T-helper 17 cell (primary cell): ENCODE results near the gene ANXA8. TPM values are rescaled to one million over a fixed set of nuclear protein-coding genes. Genes with fewer than 3 reads are reported as not detected.
"Not testable (repeated sequence)": the region's sequence is repeated elsewhere in the genome, so short reads cannot be mapped to it uniquely, and the experiment has no call there.

ENCODE experiments used
- ATAC-seq: fragments of 150-1000 bp; cut with Tn5 transposase; 2 replicates; pipeline ENCODE4 v1.10.0; 2021; ENCODE audit warnings: mild to moderate bottlenecking, moderate library complexity
- DNase-seq, 3 donors: peaks; one replicate each; pipeline versions ENCODE4 v3.0.0 to v3.0.0-alpha.2; 2020 to 2021
- H3K9me3 ChIP-seq: one replicate; pipeline ENCODE4 v1.7.0; 2013; ENCODE audit warnings: low read length, mild to moderate bottlenecking; ENCODE audit not compliant: control insufficient read depth, poor library complexity, severe bottlenecking
- H3K27ac Mint-ChIP-seq: one replicate; pipeline ENCODE4 v1.8.0; 2022; ENCODE audit warnings: mild to moderate bottlenecking, moderate library complexity, mixed read lengths
- H3K27me3 Mint-ChIP-seq: one replicate; pipeline ENCODE4 v1.8.0; 2022; ENCODE audit warnings: mixed read lengths
- H3K36me3 Mint-ChIP-seq: one replicate; pipeline ENCODE4 v1.8.0; 2022; ENCODE audit warnings: low read depth, mixed read lengths
- H3K4me1 Mint-ChIP-seq: one replicate; pipeline ENCODE4 v1.8.0; 2022; ENCODE audit warnings: mild to moderate bottlenecking, mixed read lengths
- H3K4me3 Mint-ChIP-seq: one replicate; pipeline ENCODE4 v1.8.0; 2022; ENCODE audit warnings: mild to moderate bottlenecking, moderate library complexity, mixed read lengths
- total RNA-seq, 4 donors: library from RNA in 2 of 4; stranded (reverse) in 2 of 4; gene quantifications; one replicate each; pipeline ENCODE4 v1.2.3 and lab custom pipeline; 2022 to 2026

The ANXA8 gene
- total RNA-seq (not detected), total RNA-seq (lab: John Stamatoyannopoulos, UW) (0 reads per million in 2 donors)

DNA sequence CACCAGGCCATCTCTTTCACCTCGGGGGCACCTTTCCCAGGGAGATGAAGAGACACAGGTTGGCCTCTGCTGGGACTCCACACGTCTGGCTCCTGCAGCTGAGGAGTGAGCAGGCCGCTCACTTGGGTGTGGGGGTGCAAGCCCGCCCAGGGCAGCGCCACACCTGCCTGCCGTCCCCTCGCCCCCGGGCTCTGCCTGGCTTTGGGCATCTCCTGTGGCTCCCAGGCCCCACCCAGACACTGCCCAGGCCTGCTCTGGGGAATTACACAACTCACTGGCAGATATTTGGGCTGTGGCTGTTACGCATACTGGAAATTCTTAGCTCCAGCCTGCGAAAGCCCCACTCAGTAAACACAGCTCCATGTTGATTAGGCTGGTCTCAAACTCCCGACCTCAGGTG lies at the start of gene ANXA8:
Gene ANXA8, minus strand, starts transcription at position 193 of the 400 bp plus-strand sequence. Its CDS starts 182 bp downstream, at position 11.
- not testable (repeated sequence) for ATAC-seq, H3K4me3 Mint-ChIP-seq, H3K27ac Mint-ChIP-seq, H3K36me3 Mint-ChIP-seq, DNase-seq, H3K4me1 Mint-ChIP-seq, H3K9me3 ChIP-seq, H3K27me3 Mint-ChIP-seq

DNA sequence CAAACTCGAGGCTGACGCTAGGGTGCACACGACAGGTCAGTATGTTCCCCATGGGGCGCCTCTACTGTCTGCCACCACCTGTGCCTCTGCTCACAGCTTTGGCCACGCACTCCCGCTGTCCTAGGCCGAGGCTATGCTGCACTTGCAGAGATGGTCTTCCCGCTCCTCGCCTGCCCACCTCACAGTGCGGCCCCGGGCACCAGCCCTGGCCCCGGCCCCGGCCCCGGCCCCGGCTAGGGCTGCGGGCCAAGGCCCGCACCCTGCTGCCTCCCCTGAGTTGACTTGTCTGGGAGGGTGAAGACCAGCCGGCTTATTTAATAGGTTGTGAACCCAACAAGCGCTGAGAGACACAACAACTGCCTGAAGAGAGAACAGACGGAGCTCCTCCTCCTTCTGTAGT lies 39.6 kb upstream of the ANXA8 start, which contains the start of gene AGAP9:
Gene AGAP9, minus strand, starts transcription at position 164 of the 400 bp plus-strand sequence. Its CDS starts 112 bp downstream, at position 52.
- H3K9me3 ChIP-seq, DNase-seq, ATAC-seq, H3K4me3 Mint-ChIP-seq, H3K36me3 Mint-ChIP-seq, H3K27me3 Mint-ChIP-seq, H3K4me1 Mint-ChIP-seq, H3K27ac Mint-ChIP-seq: not testable (repeated sequence)

GRCh38 chr10:47502313-47502712 lies 18.4 kb upstream of the ANXA8 start:
- H3K4me3 Mint-ChIP-seq, H3K9me3 ChIP-seq, H3K27me3 Mint-ChIP-seq, ATAC-seq, H3K36me3 Mint-ChIP-seq, H3K27ac Mint-ChIP-seq, DNase-seq, H3K4me1 Mint-ChIP-seq: not testable (repeated sequence)

DNA sequence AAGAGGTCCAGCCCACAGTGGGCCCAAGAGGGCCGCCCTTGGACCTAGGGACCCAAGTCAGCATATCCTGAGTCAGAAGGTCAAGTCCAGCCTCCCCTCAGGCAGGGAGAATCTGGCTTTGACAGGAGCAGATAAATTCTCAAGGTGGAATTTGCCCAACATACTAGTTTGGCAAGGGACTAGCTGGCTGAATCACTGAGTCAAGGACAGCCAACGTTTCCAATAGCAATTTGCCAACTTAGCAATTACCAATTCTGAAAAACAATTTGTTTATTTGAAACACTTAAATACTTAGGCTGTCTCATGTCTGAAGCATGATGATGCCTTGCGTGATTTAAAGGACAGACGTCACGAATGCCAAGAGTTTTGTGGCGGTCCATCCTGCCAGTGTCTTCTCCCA lies 10.3 kb upstream of the ANXA8 start:
- not testable (repeated sequence) for H3K4me3 Mint-ChIP-seq, ATAC-seq, H3K36me3 Mint-ChIP-seq, H3K27me3 Mint-ChIP-seq, H3K27ac Mint-ChIP-seq, H3K4me1 Mint-ChIP-seq, DNase-seq, H3K9me3 ChIP-seq

- not testable (repeated sequence) for H3K27me3 Mint-ChIP-seq, DNase-seq, H3K36me3 Mint-ChIP-seq, H3K27ac Mint-ChIP-seq, ATAC-seq, H3K4me1 Mint-ChIP-seq, H3K4me3 Mint-ChIP-seq, H3K9me3 ChIP-seq
Observed at GRCh38 chr10:47491600-47491999, 7.7 kb upstream of the ANXA8 start, which contains the start of gene FAM25G. TSS of gene FAM25G (minus strand) at chr10:47491700. CDS start at chr10:47491674, 26 bp downstream.

DNA sequence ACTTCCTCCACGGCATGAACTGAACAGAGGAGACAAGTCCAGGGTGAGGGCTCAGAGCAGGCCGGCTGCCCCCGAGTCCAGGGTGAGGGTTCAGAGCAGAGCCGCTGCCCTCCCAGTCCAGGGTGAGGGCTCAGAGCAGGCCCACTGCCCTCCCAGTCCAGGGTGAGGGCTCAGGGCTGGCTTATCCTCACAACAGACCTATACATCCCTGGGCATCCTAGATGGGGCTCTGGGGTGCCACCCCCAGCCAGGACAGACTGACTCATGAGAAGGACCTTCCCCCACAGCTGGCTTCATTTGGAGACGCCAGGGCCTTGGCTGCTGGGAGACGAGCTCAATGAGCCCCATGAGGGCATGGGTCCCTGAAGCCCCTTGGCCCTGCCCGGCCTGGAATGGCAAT lies 5.7 kb upstream of the ANXA8 start:
- not testable (repeated sequence) for DNase-seq, H3K4me1 Mint-ChIP-seq, H3K36me3 Mint-ChIP-seq, H3K9me3 ChIP-seq, H3K4me3 Mint-ChIP-seq, H3K27ac Mint-ChIP-seq, H3K27me3 Mint-ChIP-seq, ATAC-seq

GRCh38 chr10:47485943-47486342 lies 2.0 kb upstream of the ANXA8 start:
- not testable (repeated sequence) for H3K36me3 Mint-ChIP-seq, DNase-seq

GRCh38 chr10:47484786-47485185 lies 871 bp upstream of the ANXA8 start:
- H3K9me3 ChIP-seq, H3K27ac Mint-ChIP-seq, H3K27me3 Mint-ChIP-seq, ATAC-seq, DNase-seq, H3K36me3 Mint-ChIP-seq, H3K4me1 Mint-ChIP-seq, H3K4me3 Mint-ChIP-seq: not testable (repeated sequence)

More at GRCh38 chr10:47485943-47486342, 2.0 kb upstream of the ANXA8 start:
- H3K4me3 Mint-ChIP-seq, ATAC-seq, H3K9me3 ChIP-seq, H3K4me1 Mint-ChIP-seq, H3K27ac Mint-ChIP-seq, H3K27me3 Mint-ChIP-seq: not testable (repeated sequence)

GRCh38 chr10:47482367-47482766 lies 1.5 kb downstream of the ANXA8 start:
- H3K9me3 ChIP-seq, H3K4me3 Mint-ChIP-seq, H3K27me3 Mint-ChIP-seq, DNase-seq, H3K4me1 Mint-ChIP-seq, H3K27ac Mint-ChIP-seq, H3K36me3 Mint-ChIP-seq, ATAC-seq: not testable (repeated sequence)

DNA sequence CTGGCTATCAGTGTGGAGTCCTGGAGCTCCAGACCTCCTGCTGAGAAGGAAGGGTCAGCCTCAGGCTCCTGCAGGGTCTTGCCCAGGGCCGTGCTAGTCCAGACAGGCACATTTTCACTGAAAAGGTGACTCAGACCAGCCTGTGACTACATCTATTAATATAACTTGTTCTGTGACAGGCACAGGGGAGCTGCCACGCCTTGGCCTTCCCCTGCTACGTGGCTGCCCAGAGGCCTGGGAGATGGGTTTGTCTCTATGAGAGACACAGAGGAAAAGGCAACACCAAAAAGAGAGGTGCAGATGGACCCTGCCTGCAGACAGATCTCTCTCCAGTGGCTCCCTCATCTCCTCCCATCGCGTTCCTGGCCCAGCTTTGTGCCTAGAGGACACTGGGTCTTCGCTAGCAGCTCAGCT lies 2.1 kb downstream of the ANXA8 start:
- H3K27me3 Mint-ChIP-seq, H3K27ac Mint-ChIP-seq, H3K4me3 Mint-ChIP-seq, H3K36me3 Mint-ChIP-seq, H3K4me1 Mint-ChIP-seq, H3K9me3 ChIP-seq, DNase-seq, ATAC-seq: not testable (repeated sequence)

DNA sequence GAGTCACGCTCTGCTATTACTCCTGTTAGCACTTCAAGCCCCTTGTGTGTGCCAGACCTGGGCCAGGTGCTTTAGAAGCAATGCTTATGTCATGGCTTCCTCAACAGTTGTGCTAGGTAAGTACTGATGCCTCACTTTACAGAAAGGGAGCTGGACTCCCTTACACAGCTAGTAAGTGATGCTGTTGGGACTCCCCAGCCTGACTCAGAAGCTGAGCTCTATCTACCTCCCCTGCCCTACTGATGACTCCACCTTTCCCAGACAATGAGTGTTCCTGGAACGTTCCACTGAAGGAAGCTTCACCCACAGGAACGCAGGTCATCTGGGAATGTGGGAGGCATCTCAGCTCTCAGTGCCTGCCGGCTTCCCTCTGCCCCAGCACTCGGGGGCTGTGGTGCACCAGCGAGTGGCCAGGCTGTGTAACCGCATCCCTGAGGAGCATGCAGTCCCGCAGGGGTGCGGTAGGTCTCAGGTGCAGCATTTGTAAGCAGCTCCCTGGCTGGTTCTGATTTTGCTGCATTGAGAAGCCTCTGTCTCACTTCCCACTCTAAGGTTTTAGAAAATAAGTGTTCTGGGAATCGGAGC lies 2.6 kb downstream of the ANXA8 start:
- H3K36me3 Mint-ChIP-seq, ATAC-seq, DNase-seq, H3K27me3 Mint-ChIP-seq, H3K9me3 ChIP-seq, H3K27ac Mint-ChIP-seq, H3K4me1 Mint-ChIP-seq, H3K4me3 Mint-ChIP-seq: not testable (repeated sequence)

GRCh38 chr10:47480133-47480532 lies 3.8 kb downstream of the ANXA8 start:
- H3K9me3 ChIP-seq, H3K4me1 Mint-ChIP-seq, H3K4me3 Mint-ChIP-seq, H3K27ac Mint-ChIP-seq, DNase-seq, H3K27me3 Mint-ChIP-seq, H3K36me3 Mint-ChIP-seq, ATAC-seq: not testable (repeated sequence)

GRCh38 chr10:47478114-47478513 lies 5.8 kb downstream of the ANXA8 start:
- H3K4me1 Mint-ChIP-seq, H3K27ac Mint-ChIP-seq, DNase-seq, H3K9me3 ChIP-seq, H3K27me3 Mint-ChIP-seq, ATAC-seq, H3K4me3 Mint-ChIP-seq, H3K36me3 Mint-ChIP-seq: not testable (repeated sequence)

DNA sequence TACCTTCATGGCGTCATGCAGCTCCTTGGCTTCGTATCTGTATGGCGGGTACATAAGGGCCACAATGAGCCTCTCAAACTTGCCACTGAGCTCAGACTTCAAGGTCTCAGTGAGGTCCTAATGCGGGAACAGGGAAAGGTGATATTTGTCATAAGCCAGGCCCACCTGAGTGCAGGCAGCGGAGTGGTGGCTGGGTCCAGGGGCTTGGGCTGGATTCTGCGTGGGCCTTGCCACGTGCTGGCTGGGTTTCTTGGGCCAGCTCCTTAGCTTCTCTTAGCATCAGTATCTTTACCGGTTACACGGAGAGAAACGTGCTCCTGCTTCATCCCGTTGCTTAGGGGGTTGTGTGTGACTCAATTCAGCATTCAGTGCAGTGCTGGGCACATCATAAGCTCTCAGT lies 6.8 kb downstream of the ANXA8 start:
- DNase-seq, H3K4me1 Mint-ChIP-seq, ATAC-seq: not testable (repeated sequence)

More for the DNA sequence above, 6.8 kb downstream of the ANXA8 start:
- not testable (repeated sequence) for H3K27me3 Mint-ChIP-seq, H3K9me3 ChIP-seq, H3K27ac Mint-ChIP-seq, H3K4me3 Mint-ChIP-seq, H3K36me3 Mint-ChIP-seq
